Suppressor macrophage treated with lipopolysaccharide for 4 hours (primary cell): ENCODE measurements around the gene RNU5B-1.

Experiments
- DNase-seq: peaks from one replicate; pipeline ENCODE4 v3.0.0-alpha.2; 2020

RNU5B-1 gene

GRCh38 chr15:65329288-65329983, 25.0 kb downstream of the RNU5B-1 start:
- no peak for DNase-seq

- no peak for DNase-seq
Observed at GRCh38 chr15:65329984-65330735, 25.7 kb downstream of the RNU5B-1 start.

- DNase-seq, result no peak
Observed at GRCh38 chr15:65330934-65331645, 26.6 kb downstream of the RNU5B-1 start.

GRCh38 chr15:65331811-65332210, 27.3 kb downstream of the RNU5B-1 start:
- no peak for DNase-seq

GRCh38 chr15:65332391-65333147, 28.1 kb downstream of the RNU5B-1 start:
- DNase-seq, result no peak

GRCh38 chr15:65333148-65333820, 28.8 kb downstream of the RNU5B-1 start:
- DNase-seq, result no peak

- DNase-seq, result no peak
Observed at GRCh38 chr15:65333856-65334255, 29.4 kb downstream of the RNU5B-1 start.

- DNase-seq, result no peak
Observed at GRCh38 chr15:65334586-65335231, 30.2 kb downstream of the RNU5B-1 start.

GRCh38 chr15:65335278-65336055, 31.0 kb downstream of the RNU5B-1 start:
- DNase-seq, result no peak

GRCh38 chr15:65336493-65337435, 32.3 kb downstream of the RNU5B-1 start:
- no peak for DNase-seq

GRCh38 chr15:65337436-65338070, 33.1 kb downstream of the RNU5B-1 start:
- DNase-seq, result no peak

- DNase-seq, result no peak
Observed at GRCh38 chr15:65338366-65338765, 33.9 kb downstream of the RNU5B-1 start.

- no peak for DNase-seq
Observed at GRCh38 chr15:65338823-65339222, 34.3 kb downstream of the RNU5B-1 start.

GRCh38 chr15:65339416-65339815, 34.9 kb downstream of the RNU5B-1 start:
- DNase-seq, result no peak

- DNase-seq, result no peak
Observed at GRCh38 chr15:65339920-65340319, 35.4 kb downstream of the RNU5B-1 start.

GRCh38 chr15:65342493-65342892, 38.0 kb downstream of the RNU5B-1 start:
- DNase-seq, result no peak

- DNase-seq, result no peak
Observed at GRCh38 chr15:65343374-65343981, 39.0 kb downstream of the RNU5B-1 start.

GRCh38 chr15:65344214-65344913, 39.9 kb downstream of the RNU5B-1 start:
- DNase-seq, result no peak
